Spleen (tissue), 11 donors: ENCODE measurements around the gene ATF3. TPM values are rescaled to one million over a fixed set of nuclear protein-coding genes. Genes with fewer than 3 reads are reported as not detected.
"Not testable (repeated sequence)": the region's sequence is repeated elsewhere in the genome, so short reads cannot be mapped to it uniquely, and the experiment has no call there.

ENCODE experiments used
- DNase-seq: peaks from one replicate; pipeline ENCODE4 v3.0.0-alpha.2; 2020
- H3K27ac ChIP-seq, 8 donors: fragments of 200-600 bp; sonication (generic) in 7 of 8; 1 replicate in 4 of 8; 2 replicates in 4 of 8; pipeline versions ENCODE4 v1.5.0 to v1.8.0; 2016 to 2021; ENCODE audit warnings: inconsistent platforms in 4 of 8, mild to moderate bottlenecking in 4 of 8, moderate library complexity in 1 of 8
- H3K27me3 ChIP-seq, 7 donors: fragments of 200-600 bp; sonication (generic) in 6 of 7; replicated peaks in 1 of 7; 1 replicate in 4 of 7; 2 replicates in 3 of 7; pipeline versions ENCODE4 v1.5.0 to v1.8.0; 2016 to 2021; ENCODE audit warnings: inconsistent platforms in 3 of 7, mild to moderate bottlenecking in 1 of 7
- H3K36me3 ChIP-seq, 6 donors: fragments of 200-600 bp; sonication (generic) in 5 of 6; 1 replicate in 4 of 6; 2 replicates in 2 of 6; pipeline versions ENCODE4 v1.5.0 to v1.8.0; 2016 to 2021; ENCODE audit warnings: inconsistent platforms in 2 of 6
- H3K4me1 ChIP-seq, 6 donors: fragments of 200-600 bp; sonication (generic) in 5 of 6; 1 replicate in 3 of 6; 2 replicates in 3 of 6; pipeline versions ENCODE4 v1.5.0 to v1.8.0; 2016 to 2021; ENCODE audit warnings: inconsistent platforms in 3 of 6
- H3K4me3 ChIP-seq, 8 donors: fragments of 200-600 bp; sonication (generic) in 7 of 8; 1 replicate in 4 of 8; 2 replicates in 4 of 8; pipeline versions ENCODE4 v1.5.0 to v1.8.0; 2016 to 2021; ENCODE audit warnings: inconsistent platforms in 4 of 8, mild to moderate bottlenecking in 4 of 8, moderate library complexity in 2 of 8
- H3K9me3 ChIP-seq, 8 donors: fragments of 200-600 bp; sonication (generic) in 7 of 8; 1 replicate in 4 of 8; 2 replicates in 4 of 8; pipeline versions ENCODE4 v1.5.0 to v1.8.0; 2016 to 2021; ENCODE audit warnings: inconsistent platforms in 4 of 8
- CTCF ChIP-seq, 11 experiments: fragments of 200-600 bp in 7 of 11; fragments of 450-650 bp in 4 of 11; sonication (generic) in 4 of 11; IDR thresholded peaks in 8 of 11; conservative IDR thresholded peaks in 3 of 11; 1 replicate in 7 of 11; 2 replicates in 4 of 11; pipeline versions ENCODE4 v1.4.0 to v1.8.0; 2016 to 2021; ENCODE audit warnings: antibody characterized with exemption in 11 of 11, inconsistent platforms in 4 of 11, mild to moderate bottlenecking in 1 of 11
- POLR2A ChIP-seq, 3 donors: fragments of 450-650 bp; IDR thresholded peaks; one replicate each; pipeline ENCODE4 v1.5.1; 2017; ENCODE audit warnings: antibody characterized with exemption in 3 of 3, mild to moderate bottlenecking in 1 of 3
- POLR2AphosphoS5 ChIP-seq, 3 donors: sonication (generic); formaldehyde crosslinking; IDR thresholded peaks; one replicate each; pipeline ENCODE4 v1.5.1; 2017; ENCODE audit warnings: antibody characterized with exemption in 3 of 3
- WGBS, 5 donors: extraction: QIAGEN DNeasy Blood & Tissue Kit in 3 of 5; methylation state at CpG; one replicate each; pipeline versions ENCODE4 v1.1.5 to v1.1.7; 2013 to 2018; 5-methylcytosine and 5-hydroxymethylcytosine counted together
- intact Hi-C: fragments of 100-400 bp; cut with DNase I; formaldehyde crosslinking; loops from one replicate; pipeline ENCODE4 v1.15.0; 2023; ENCODE audit warnings: low total_unique reads
- polyA plus RNA-seq, 3 donors: library from polyadenylated mRNA; stranded (reverse); fragments of 200-250 nt; gene quantifications; one replicate each; pipeline ENCODE4 v1.2.1, GENCODE V29; 2013
- total RNA-seq, 7 donors: library from RNA; depleted of rRNA in 3 of 7; stranded (reverse); fragments of >200 nt in 3 of 7; fragmentation: NEBNext Ultra II Directional in 4 of 7; extraction: Animal tissue kit (Norgen Biotek cat#: 25700) in 4 of 7; gene quantifications; one replicate each; pipeline versions ENCODE4 v1.1.0 to v1.2.1, GENCODE V29; 2016 to 2021
- donor health status: healthy with polysubstance abuse.
- donor health status: DM: no; HTN: no; CAD: no; lungs with moderate emphysema.
- donor health status: DM: no; HTN: no; CAD: no.
- donor health status: Bipolar disorder and iron deficiency.
- donor health status: healthy.
- donor health status: DM: no; HTN: no; CAD: no.
- donor health status: DM: yes; HTN: yes; CAD: no.

ATF3 gene
- total and polyA plus RNA-seq, 10 donors, result 1.4 to 31.8 (median 7.4) TPM

- Histone ChIP-seq H3K36me3 (no peaks in the 10 kb centered on the region), H3K4me1 (peaks cover 14 to 34% (median 28%) of the 10 kb centered on the region in 6 donors), H3K4me3 (peak overlapping the region in 5 of 8 donors; percentile 15 to 43 (median 15)), H3K27me3 (no peaks in the 10 kb centered on the region), H3K9me3 (peaks cover 0 to 14% (median 8%) of the 10 kb centered on the region in 8 donors), H3K27ac (peak overlapping the region; percentile 48 to 85 (median 75))
- no peak for DNase-seq
- TF ChIP-seq POLR2A (IDR thresholded peaks at IDR 0.05) (no peak), POLR2AphosphoS5 (IDR thresholded peaks at IDR 0.05) (no peak), CTCF (IDR thresholded peaks at IDR 0.05 in 8 of 11, conservative IDR thresholded peaks at IDR 0.05 in 3 of 11) (no peak)
- 63 to 78% (median 74%) methylated on average over 5 of the region's 5 CpGs for WGBS, 5 donors
- intact Hi-C loops, result no loop called here
Observed at GRCh38 chr1:212637902-212638301, 29.3 kb downstream of the ATF3 start.

DNA sequence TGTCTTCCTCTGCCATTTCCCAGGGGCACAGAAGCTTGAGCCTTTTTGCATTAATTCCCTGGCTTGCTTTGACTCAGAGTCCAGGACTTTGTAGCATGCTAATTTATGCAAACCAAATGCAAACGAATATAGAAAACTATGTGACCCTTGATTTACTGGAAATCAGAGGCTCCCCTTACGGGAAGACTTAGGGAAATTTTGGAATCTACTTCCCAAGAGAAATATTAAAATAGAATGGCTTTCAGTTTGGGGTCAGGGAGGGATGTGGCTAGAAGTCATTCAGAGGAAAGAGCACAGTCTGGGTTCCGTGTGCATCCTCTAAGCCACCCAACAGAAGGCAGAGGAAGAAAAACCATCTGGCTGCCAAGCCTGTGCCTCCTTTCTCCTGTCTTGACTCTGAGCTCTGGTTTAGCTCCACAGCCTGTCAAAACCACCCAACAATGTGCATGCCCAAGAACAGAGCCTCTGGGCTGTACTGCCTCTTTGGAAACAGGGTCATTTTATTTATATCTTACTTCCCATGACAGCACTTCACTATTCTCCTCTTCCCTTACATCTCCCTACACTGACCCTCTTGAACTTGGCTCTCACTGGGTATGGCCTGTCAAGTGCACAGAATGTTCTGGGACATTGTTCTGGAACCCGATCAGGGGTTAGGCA lies 30.1 kb downstream of the ATF3 start:
- intact Hi-C loops, result no loop called here
- Histone ChIP-seq H3K4me1 (peaks cover 14 to 34% (median 28%) of the 10 kb centered on the region in 6 donors), H3K9me3 (peaks cover 0 to 14% (median 8%) of the 10 kb centered on the region in 8 donors), H3K27ac (peak overlapping the region; percentile 48 to 85 (median 75)), H3K36me3 (no peaks in the 10 kb centered on the region), H3K27me3 (no peaks in the 10 kb centered on the region), H3K4me3 (peak overlapping the region in 4 of 8 donors; percentile 15 to 43 (median 25))
- no peak for DNase-seq
- WGBS, 5 donors, result 38 to 45% (median 43%) methylated on average over 4 of the region's 4 CpGs
- TF ChIP-seq POLR2AphosphoS5 (IDR thresholded peaks at IDR 0.05), result peak in 1 of 3 donors; percentile 85
- TF ChIP-seq POLR2A (IDR thresholded peaks at IDR 0.05), result no peak
- TF ChIP-seq CTCF (IDR thresholded peaks at IDR 0.05 in 8 of 11, conservative IDR thresholded peaks at IDR 0.05 in 3 of 11), result no peak

GRCh38 chr1:212639524-212639923 lies 31.0 kb downstream of the ATF3 start:
- intact Hi-C loops, H3K36me3 ChIP-seq, DNase-seq, H3K4me3 ChIP-seq, H3K27me3 ChIP-seq: not testable (repeated sequence)
- 85 to 96% (median 93%) methylated on average over 2 of the region's 2 CpGs for WGBS, 5 donors
- peaks cover 0 to 14% (median 8%) of the 10 kb centered on the region in 8 donors for H3K9me3 ChIP-seq
- peaks cover 14 to 32% (median 28%) of the 10 kb centered on the region in 6 donors for H3K4me1 ChIP-seq
- H3K27ac ChIP-seq, result peak overlapping the region in 6 of 8 donors; percentile 44 to 82 (median 74)

DNA sequence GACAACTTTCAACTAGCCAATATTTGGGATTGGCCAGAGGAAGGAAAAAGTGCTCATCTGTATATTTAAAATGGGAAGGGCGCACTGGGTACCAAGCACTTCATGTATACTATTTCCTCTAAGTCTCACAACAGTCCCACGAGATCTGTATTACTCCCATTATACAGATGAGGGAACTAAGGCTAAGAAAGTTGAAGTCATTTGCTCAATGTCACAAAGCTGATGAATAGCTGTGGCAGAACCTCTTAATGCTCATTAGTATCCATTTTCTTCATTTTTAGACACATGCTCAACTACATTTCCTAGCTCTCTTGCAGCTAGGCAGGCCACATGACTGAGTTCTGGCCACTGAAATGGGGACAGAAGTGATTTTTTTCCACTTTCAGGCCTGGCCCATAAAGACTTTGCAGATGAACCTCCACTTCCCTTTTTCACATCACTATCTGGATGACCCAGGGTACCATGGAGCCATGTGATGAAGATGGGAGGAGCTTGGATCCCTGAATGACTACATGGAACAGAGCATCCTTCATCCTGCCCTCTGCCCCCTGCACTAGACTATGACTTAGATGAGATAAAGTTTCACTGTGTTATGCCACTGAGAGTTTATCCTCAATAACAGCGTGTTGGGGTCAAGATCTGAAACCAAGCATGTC lies 31.8 kb downstream of the ATF3 start:
- no peak for DNase-seq
- 92 to 99% (median 96%) methylated on average over 3 of the region's 3 CpGs for WGBS, 5 donors
- intact Hi-C loops, result no loop called here
- TF ChIP-seq POLR2AphosphoS5 (IDR thresholded peaks at IDR 0.05) (no peak), CTCF (IDR thresholded peaks at IDR 0.05 in 8 of 11, conservative IDR thresholded peaks at IDR 0.05 in 3 of 11) (no peak), POLR2A (IDR thresholded peaks at IDR 0.05) (no peak)
- Histone ChIP-seq H3K27ac (peak overlapping the region in 1 of 8 donors; percentile 82), H3K27me3 (no peaks in the 10 kb centered on the region), H3K4me1 (peaks cover 11 to 24% (median 21%) of the 10 kb centered on the region in 6 donors), H3K4me3 (no peak overlapping the region), H3K36me3 (no peaks in the 10 kb centered on the region), H3K9me3 (peaks cover 0 to 14% (median 8%) of the 10 kb centered on the region in 8 donors)
